Keratinocyte (primary cell): ENCODE data around the gene DPH1. TPM values are rescaled to one million over a fixed set of nuclear protein-coding genes. Genes with fewer than 3 reads are reported as not detected.

Experiments
- DNase-seq: peaks from one replicate; pipeline ENCODE4 v3.0.0-alpha.2; 2011; ENCODE audit warnings: low read depth, missing footprints, low spot score
- FAIRE-seq: peaks from 2 replicates; lab custom pipeline; 2011; peaks lifted over from hg19 to GRCh38; lab: Jason Lieb, UNC
- H2AFZ ChIP-seq: 2 replicates; pipeline ENCODE4 v1.6.0; 2012; ENCODE audit warnings: low read length, control low read depth, inconsistent platforms; ENCODE audit not compliant: control insufficient read depth
- H3K27ac ChIP-seq: 2 replicates; pipeline ENCODE4 v1.5.1; 2011; ENCODE audit warnings: low read length; ENCODE audit not compliant: control insufficient read depth, insufficient read depth
- H3K27me3 ChIP-seq: 3 replicates; pipeline ENCODE4 v1.6.0; 2011; ENCODE audit warnings: low read length; ENCODE audit not compliant: control insufficient read depth, insufficient read depth; ENCODE audit errors: extremely low read depth
- H3K36me3 ChIP-seq, 2 experiments: 2 replicates in 1 of 2; 3 replicates in 1 of 2; pipeline ENCODE4 v1.5.1; 2011; ENCODE audit warnings: low read length in 2 of 2, mild to moderate bottlenecking in 1 of 2; ENCODE audit not compliant: control insufficient read depth in 2 of 2, insufficient read depth in 2 of 2; ENCODE audit errors: extremely low read depth in 1 of 2
- H3K4me1 ChIP-seq: 3 replicates; pipeline ENCODE4 v1.5.1; 2011; ENCODE audit warnings: low read length; ENCODE audit not compliant: control insufficient read depth, insufficient read depth; ENCODE audit errors: extremely low read depth
- H3K4me2 ChIP-seq: 3 replicates; pipeline ENCODE4 v1.6.0; 2011; ENCODE audit warnings: low read depth, low read length; ENCODE audit not compliant: control insufficient read depth, insufficient read depth; ENCODE audit errors: extremely low read depth
- H3K4me3 ChIP-seq, 3 experiments: fragments of 200-600 bp in 1 of 3; sonication (generic) in 1 of 3; 2 replicates in 2 of 3; 3 replicates in 1 of 3; pipeline ENCODE4 v1.5.1; 2011 to 2016; ENCODE audit warnings: low read length in 3 of 3, mild to moderate bottlenecking in 3 of 3, control low read depth in 2 of 3, inconsistent platforms in 1 of 3, low read depth in 1 of 3, mixed read lengths in 1 of 3, mixed run types in 1 of 3, moderate library complexity in 1 of 3; ENCODE audit not compliant: control insufficient read depth in 2 of 3, insufficient read depth in 2 of 3; ENCODE audit errors: extremely low read depth in 1 of 3
- H3K79me2 ChIP-seq: 2 replicates; pipeline ENCODE4 v1.6.0; 2012; ENCODE audit warnings: low read length; ENCODE audit not compliant: control insufficient read depth, insufficient read depth
- H3K9ac ChIP-seq: 3 replicates; pipeline ENCODE4 v1.6.0; 2011; ENCODE audit warnings: low read length; ENCODE audit not compliant: control insufficient read depth, insufficient read depth; ENCODE audit errors: extremely low read depth
- H3K9me1 ChIP-seq: 3 replicates; pipeline ENCODE4 v1.6.0; 2011; ENCODE audit warnings: low read length; ENCODE audit not compliant: control insufficient read depth, insufficient read depth; ENCODE audit errors: extremely low read depth
- H3K9me3 ChIP-seq: 2 replicates; pipeline ENCODE4 v1.5.1; 2012; ENCODE audit warnings: low read depth, low read length; ENCODE audit not compliant: control insufficient read depth
- H4K20me1 ChIP-seq: 3 replicates; pipeline ENCODE4 v1.6.0; 2011; ENCODE audit warnings: low read length; ENCODE audit not compliant: control insufficient read depth, insufficient read depth; ENCODE audit errors: extremely low read depth
- EZH2 ChIP-seq: IDR thresholded peaks from one replicate; pipeline ENCODE4 v1.6.1; 2012; ENCODE audit warnings: inconsistent platforms, mild to moderate bottlenecking, low read length, moderate library complexity
- dilution Hi-C: fragments of 300-500 bp; cut with MboI; formaldehyde crosslinking; loops from one replicate; pipeline ENCODE4 v1.7.0; 2020; ENCODE audit warnings: low sequenced_read_pairs; ENCODE audit not compliant: extremely low pct_ligation_motif_present
- polyA plus RNA-seq, 5 experiments: library from polyadenylated mRNA; depleted of rRNA in 3 of 5; stranded (reverse) in 3 of 5; stranded (forward) in 1 of 5; unstranded in 1 of 5; fragments of >200 nt; gene quantifications; 1 replicate in 1 of 5; 2 replicates in 3 of 5; 3 replicates in 1 of 5; pipeline versions ENCODE4 v1.2.1 to v1.2.3, GENCODE V29; 2011 to 2012; ENCODE audit warnings: missing spikeins in 2 of 5, low read depth in 1 of 5, low replicate concordance in 1 of 5
- TF ChIP-seq, protein P1 (sequence below), 3 experiments: IDR thresholded peaks in 1 of 3; conservative IDR thresholded peaks in 1 of 3; optimal IDR thresholded peaks in 1 of 3; 2 replicates in 2 of 3; 3 replicates in 1 of 3; pipeline versions ENCODE3 to v1.5.1; 2011; ENCODE audit warnings: low read length in 3 of 3, mild to moderate bottlenecking in 3 of 3, moderate library complexity in 2 of 3, control low read depth in 1 of 3, inconsistent platforms in 1 of 3; ENCODE audit not compliant: insufficient read depth in 2 of 3; ENCODE audit errors: extremely low read depth in 1 of 3

DPH1 gene
- polyA plus RNA-seq, 1 donor (not counting 4 experiments of a cell fraction or from before 2014, with no cell fraction given), result 18.9 TPM

GRCh38 chr17:2060385-2060658 lies 30.4 kb downstream of the DPH1 start:
- no peak overlapping the region for H3K27ac ChIP-seq
- peaks cover 4% of the 10 kb centered on the region for H4K20me1 ChIP-seq
- no peak overlapping the region for H3K9ac ChIP-seq
- TF ChIP-seq, protein P1, sequence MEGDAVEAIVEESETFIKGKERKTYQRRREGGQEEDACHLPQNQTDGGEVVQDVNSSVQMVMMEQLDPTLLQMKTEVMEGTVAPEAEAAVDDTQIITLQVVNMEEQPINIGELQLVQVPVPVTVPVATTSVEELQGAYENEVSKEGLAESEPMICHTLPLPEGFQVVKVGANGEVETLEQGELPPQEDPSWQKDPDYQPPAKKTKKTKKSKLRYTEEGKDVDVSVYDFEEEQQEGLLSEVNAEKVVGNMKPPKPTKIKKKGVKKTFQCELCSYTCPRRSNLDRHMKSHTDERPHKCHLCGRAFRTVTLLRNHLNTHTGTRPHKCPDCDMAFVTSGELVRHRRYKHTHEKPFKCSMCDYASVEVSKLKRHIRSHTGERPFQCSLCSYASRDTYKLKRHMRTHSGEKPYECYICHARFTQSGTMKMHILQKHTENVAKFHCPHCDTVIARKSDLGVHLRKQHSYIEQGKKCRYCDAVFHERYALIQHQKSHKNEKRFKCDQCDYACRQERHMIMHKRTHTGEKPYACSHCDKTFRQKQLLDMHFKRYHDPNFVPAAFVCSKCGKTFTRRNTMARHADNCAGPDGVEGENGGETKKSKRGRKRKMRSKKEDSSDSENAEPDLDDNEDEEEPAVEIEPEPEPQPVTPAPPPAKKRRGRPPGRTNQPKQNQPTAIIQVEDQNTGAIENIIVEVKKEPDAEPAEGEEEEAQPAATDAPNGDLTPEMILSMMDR (optimal IDR thresholded peaks at IDR 0.05 in 1 of 3, IDR thresholded peaks at IDR 0.05 in 1 of 3, conservative IDR thresholded peaks at IDR 0.05 in 1 of 3; ENCODE audit: extremely low read depth in 1 of 3, insufficient read depth in 2 of 3, low read length in 3 of 3), result no peak
- TF ChIP-seq EZH2, result no peak
- no peak overlapping the region for H3K4me3 ChIP-seq
- H2AFZ ChIP-seq, result no peak overlapping the region
- H3K36me3 ChIP-seq, result peaks cover 16% of the 10 kb centered on the region in 2 experiments
- H3K4me1 ChIP-seq, result no peaks in the 10 kb centered on the region
- H3K9me1 ChIP-seq, result no peaks in the 10 kb centered on the region
- no peak for FAIRE-seq
- H3K9me3 ChIP-seq, result no peaks in the 10 kb centered on the region
- H3K27me3 ChIP-seq, result peaks cover 7% of the 10 kb centered on the region
- H3K79me2 ChIP-seq, result peaks cover 5% of the 10 kb centered on the region
- no peak for DNase-seq
- dilution Hi-C loops, result no loop called here
- no peak overlapping the region for H3K4me2 ChIP-seq

DNA sequence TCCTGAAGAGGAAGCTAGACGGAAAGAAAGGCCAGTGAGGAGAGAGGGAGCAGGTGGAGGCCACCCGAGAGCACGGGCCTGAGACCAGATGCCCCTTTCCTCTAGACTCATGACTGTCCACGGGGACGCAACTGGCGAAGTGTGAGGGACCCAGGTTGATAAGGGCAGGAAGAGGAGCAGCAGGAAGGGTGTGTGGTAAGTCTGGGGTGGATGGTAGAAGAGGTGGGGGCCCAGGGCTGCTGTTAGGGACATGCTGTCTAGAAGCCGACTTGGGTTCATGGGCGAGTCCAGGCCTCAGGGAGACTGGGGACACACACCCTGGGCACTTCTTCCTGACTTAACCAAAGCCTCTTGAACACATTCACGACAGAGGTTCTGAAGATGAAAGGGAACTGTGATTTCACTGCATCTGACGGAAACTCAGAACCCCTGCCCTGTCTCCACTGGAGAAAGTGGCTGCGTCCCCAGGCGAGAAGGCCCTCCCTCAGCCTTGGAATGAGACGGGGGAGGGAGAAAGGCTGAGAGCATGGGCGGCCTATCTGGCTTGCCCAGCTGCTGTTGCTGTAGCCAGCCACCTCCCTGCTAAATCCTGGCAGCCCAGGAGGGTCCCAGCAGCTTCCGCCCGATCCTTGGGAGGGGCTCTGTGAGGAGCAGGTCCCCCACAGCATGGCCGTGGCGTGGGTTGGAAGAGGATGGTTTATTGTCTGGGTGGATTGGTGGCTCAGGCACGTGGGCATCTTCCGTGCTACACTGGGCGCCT lies 30.9 kb downstream of the DPH1 start:
- DNase-seq, result no peak
- Histone ChIP-seq H4K20me1 (peaks cover 4% of the 10 kb centered on the region), H3K4me3 (no peak overlapping the region), H3K9me1 (no peaks in the 10 kb centered on the region), H3K27ac (no peak overlapping the region), H2AFZ (no peak overlapping the region), H3K79me2 (peaks cover 5% of the 10 kb centered on the region), H3K9ac (no peak overlapping the region), H3K36me3 (peaks cover 17 to 19% of the 10 kb centered on the region in 2 experiments), H3K4me1 (no peaks in the 10 kb centered on the region), H3K27me3 (peaks cover 7% of the 10 kb centered on the region), H3K9me3 (no peaks in the 10 kb centered on the region), H3K4me2 (no peak overlapping the region)
- TF ChIP-seq, protein P1 (optimal IDR thresholded peaks at IDR 0.05 in 1 of 3, IDR thresholded peaks at IDR 0.05 in 1 of 3, conservative IDR thresholded peaks at IDR 0.05 in 1 of 3; ENCODE audit: extremely low read depth in 1 of 3, insufficient read depth in 2 of 3, low read length in 3 of 3), result no peak
- no peak for TF ChIP-seq EZH2
- FAIRE-seq, result no peak
- dilution Hi-C loops, result no loop called here
